ENCODE data around the gene MFAP3L.

- TF ChIP-seq CTCF (IDR thresholded peaks at IDR 0.05): no peak
- TF ChIP-seq POLR2A (IDR thresholded peaks at IDR 0.05): no peak
Observed at GRCh38 chr4:170058826-170059225, 32.6 kb upstream of the MFAP3L start.
